IMR-90 (cell line): ENCODE measurements around the gene ALX4. TPM values are rescaled to one million over a fixed set of nuclear protein-coding genes. Genes with fewer than 3 reads are reported as not detected.

Experiments used
- ATAC-seq: fragments of 200-7000 bp; cut with Tn5 transposase; 2 replicates; pipeline ENCODE4 v1.9.1; 2020; ENCODE audit warnings: low read depth, mild to moderate bottlenecking, moderate library complexity
- BruUV-seq: library from RNA; stranded (reverse); fragments of 400-500 nt; replicated peaks from 2 replicates; lab custom pipeline; 2021; lab: Mats Ljungman, UMichigan
- CTCF ChIA-PET: fragments of 300-600 bp; formaldehyde crosslinking; extraction: SDS; loops from one replicate; lab custom pipeline; 2021; ENCODE audit warnings: antibody characterized with exemption; lab: Yijun Ruan, JAX
- POLR2A ChIA-PET: fragments of 300-600 bp; sonication (Branson Sonifier 250); formaldehyde crosslinking; loops from one replicate; lab custom pipeline; 2022; ENCODE audit warnings: antibody characterized with exemption; ENCODE audit not compliant: unreplicated experiment; lab: Charles Lee
- DNase-seq: peaks from one replicate; pipeline ENCODE4 v3.0.0; 2013
- H2AFZ ChIP-seq: replicated peaks from 2 replicates; pipeline ENCODE3; 2013; ENCODE audit warnings: low read length, mild to moderate bottlenecking; ENCODE audit not compliant: poor library complexity
- H2AK5ac ChIP-seq: 2 replicates; pipeline ENCODE4 v1.6.1; 2013; ENCODE audit warnings: low read depth, low read length, inconsistent platforms
- H2AK9ac ChIP-seq: replicated peaks from 2 replicates; pipeline ENCODE3; 2013; ENCODE audit warnings: mild to moderate bottlenecking, low read depth, low read length, moderate library complexity; ENCODE audit not compliant: poor library complexity
- H2BK120ac ChIP-seq: 2 replicates; pipeline ENCODE4 v1.6.1; 2013; ENCODE audit warnings: low read depth, low read length, inconsistent platforms
- H2BK15ac ChIP-seq: 3 replicates; pipeline ENCODE4 v1.6.1; 2013; ENCODE audit warnings: low read depth, low read length, inconsistent platforms
- H2BK20ac ChIP-seq: 2 replicates; pipeline ENCODE4 v1.6.1; 2013; ENCODE audit warnings: low read depth, mild to moderate bottlenecking, inconsistent platforms, low read length, moderate library complexity
- H2BK5ac ChIP-seq: 2 replicates; pipeline ENCODE4 v1.6.1; 2013; ENCODE audit warnings: mild to moderate bottlenecking, low read depth, low read length, inconsistent platforms; ENCODE audit not compliant: poor library complexity, severe bottlenecking
- H3K14ac ChIP-seq: replicated peaks from 2 replicates; pipeline ENCODE4 v1.6.1; 2013; ENCODE audit warnings: low read depth, low read length, inconsistent platforms
- H3K18ac ChIP-seq: 2 replicates; pipeline ENCODE4 v1.6.1; 2013; ENCODE audit warnings: low read depth, low read length, control low read depth
- H3K23ac ChIP-seq: 2 replicates; pipeline ENCODE4 v1.6.1; 2013; ENCODE audit warnings: low read depth, low read length, inconsistent platforms
- H3K27ac ChIP-seq: 2 replicates; pipeline ENCODE4 v1.5.1; 2013; ENCODE audit warnings: mild to moderate bottlenecking, control low read depth, low read length; ENCODE audit not compliant: insufficient read depth
- H3K27me3 ChIP-seq: 2 replicates; pipeline ENCODE4 v1.6.1; 2013; ENCODE audit warnings: low read length; ENCODE audit not compliant: control insufficient read depth, insufficient read depth
- H3K36me3 ChIP-seq: 2 replicates; pipeline ENCODE4 v1.6.1; 2013; ENCODE audit warnings: low read length, mixed read lengths; ENCODE audit not compliant: control insufficient read depth, insufficient read depth
- H3K4ac ChIP-seq: 2 replicates; pipeline ENCODE4 v1.6.1; 2013; ENCODE audit warnings: low read depth, low read length, inconsistent platforms
- H3K4me1 ChIP-seq: 2 replicates; pipeline ENCODE4 v1.6.1; 2013; ENCODE audit warnings: low read length, mixed read lengths; ENCODE audit not compliant: control insufficient read depth, insufficient read depth
- H3K4me2 ChIP-seq: 2 replicates; pipeline ENCODE4 v1.6.1; 2013; ENCODE audit warnings: low read depth, mild to moderate bottlenecking, control low read depth, low read length, moderate library complexity
- H3K4me3 ChIP-seq: 2 replicates; pipeline ENCODE4 v1.5.1; 2013; ENCODE audit warnings: low read depth, mild to moderate bottlenecking, control low read depth, low read length, moderate library complexity; ENCODE audit not compliant: insufficient read depth
- H3K56ac ChIP-seq: 2 replicates; pipeline ENCODE4 v1.6.1; 2013; ENCODE audit warnings: low read length, inconsistent platforms; ENCODE audit not compliant: insufficient read depth; ENCODE audit errors: extremely low read depth
- H3K79me1 ChIP-seq, 2 experiments: 2 replicates each; pipeline ENCODE4 v1.6.1; 2013; ENCODE audit warnings: low read length in 2 of 2, inconsistent platforms in 1 of 2, low read depth in 1 of 2
- H3K9ac ChIP-seq: 2 replicates; pipeline ENCODE4 v1.6.1; 2013; ENCODE audit warnings: low read depth, low read length, control low read depth
- H3K9me1 ChIP-seq: 2 replicates; pipeline ENCODE4 v1.6.1; 2013; ENCODE audit warnings: low read length, inconsistent platforms; ENCODE audit not compliant: insufficient read depth
- H3K9me3 ChIP-seq: 2 replicates; pipeline ENCODE4 v1.6.1; 2013; ENCODE audit warnings: low read length; ENCODE audit not compliant: control insufficient read depth, insufficient read depth
- H4K20me1 ChIP-seq: 2 replicates; pipeline ENCODE4 v1.6.1; 2013; ENCODE audit warnings: low read length, inconsistent platforms; ENCODE audit not compliant: insufficient read depth
- H4K5ac ChIP-seq: 2 replicates; pipeline ENCODE4 v1.6.1; 2013; ENCODE audit warnings: mild to moderate bottlenecking, low read depth, low read length, control low read depth
- H4K8ac ChIP-seq, 2 experiments: 2 replicates each; pipeline ENCODE4 v1.6.1; 2013; ENCODE audit warnings: low read depth in 2 of 2, low read length in 2 of 2, control low read depth in 1 of 2, inconsistent platforms in 1 of 2
- H4K91ac ChIP-seq: 2 replicates; pipeline ENCODE4 v1.6.1; 2013; ENCODE audit warnings: low read depth, low read length, inconsistent platforms; ENCODE audit not compliant: insufficient read depth
- CEBPB ChIP-seq: IDR thresholded peaks from 2 replicates; pipeline ENCODE4 v1.6.1; 2012; ENCODE audit warnings: low read depth, low read length, improper control_type of control experiment
- MAZ ChIP-seq: IDR thresholded peaks from 2 replicates; pipeline ENCODE4 v1.6.1; 2012; ENCODE audit warnings: low read depth, mild to moderate bottlenecking, low read length, improper control_type of control experiment, moderate library complexity, borderline replicate concordance
- RCOR1 ChIP-seq: IDR thresholded peaks from 2 replicates; pipeline ENCODE4 v1.6.1; 2012; ENCODE audit warnings: mild to moderate bottlenecking, low read length, improper control_type of control experiment; ENCODE audit not compliant: insufficient replicate concordance
- WGBS, 2 experiments: methylation state at CpG; one replicate each; pipeline versions ENCODE4 v1.1.5 to v1.1.7; 2013; ENCODE audit warnings: missing lambda C conversion rate in 2 of 2; ENCODE audit not compliant: insufficient read length in 1 of 2; ENCODE audit errors: extremely low coverage in 2 of 2; 5-methylcytosine and 5-hydroxymethylcytosine counted together
- dilution Hi-C: fragments of 300-500 bp; cut with HindIII; formaldehyde crosslinking; loops from one replicate; pipeline ENCODE4 v1.14.3; 2018; ENCODE audit warnings: low sequenced_read_pairs; ENCODE audit not compliant: unreplicated experiment
- in situ Hi-C: fragments of 300-500 bp; cut with MboI; formaldehyde crosslinking; loops from 3 replicates; pipeline ENCODE4 v1.14.3; 2019; ENCODE audit warnings: low sequenced_read_pairs, inconsistent platforms, mixed read lengths
- intact Hi-C: fragments of 100-400 bp; cut with micrococcal nuclease; formaldehyde crosslinking; loops from 2 replicates; pipeline ENCODE4 v1.10.0; 2022
- polyA plus RNA-seq, 3 experiments: library from polyadenylated mRNA; depleted of rRNA; stranded (reverse); fragments of >200 nt; gene quantifications; 2 replicates each; pipeline ENCODE4 v1.2.3, GENCODE V29; 2012; ENCODE audit warnings: low replicate concordance in 1 of 3
- total RNA-seq: library from RNA; depleted of rRNA; stranded (reverse); fragments of >200 nt; gene quantifications from 2 replicates; pipeline ENCODE4 v1.2.3, GENCODE V29; 2012

ALX4 gene
- total and polyA plus RNA-seq, 2 of the 4 experiments (the other 2 are of a cell fraction): not detected

- no peaks in the 10 kb centered on the region for H3K9me3 ChIP-seq
- H4K91ac ChIP-seq: no peak overlapping the region
- H4K8ac ChIP-seq: no peak overlapping the region
- DNase-seq (no peak), ATAC-seq (no peak)
- H4K20me1 ChIP-seq: no peaks in the 10 kb centered on the region
- no peak overlapping the region for H2BK120ac ChIP-seq
- H3K79me1 ChIP-seq: no peaks in the 10 kb centered on the region
- H3K18ac ChIP-seq: no peak overlapping the region
- H3K56ac ChIP-seq: no peak overlapping the region
- no peak overlapping the region for H2BK15ac ChIP-seq
- H2AFZ ChIP-seq: peak overlapping the region; percentile 15
- dilution Hi-C loops (no loop called here), in situ Hi-C loops (no loop called here), intact Hi-C loops (no loop called here)
- no peaks in the 10 kb centered on the region for H3K36me3 ChIP-seq
- H3K9me1 ChIP-seq: no peaks in the 10 kb centered on the region
- no peak overlapping the region for H3K14ac ChIP-seq
- no peaks in the 10 kb centered on the region for H3K4me1 ChIP-seq
- CTCF ChIA-PET: interaction anchor here (0.6 to 0.7 kb wide), 2 partner anchors 70 to 248 kb away, joined by 3 to 7 read pairs; no protein-coding TSS in a partner anchor
- H3K27me3 ChIP-seq: peaks cover 29% of the 10 kb centered on the region
- H3K4me2 ChIP-seq: no peak overlapping the region
- WGBS, 2 experiments: 62% methylated on average over 12 of the region's 18 CpGs; no CpG with 5 or more reads in 1 of the 2 experiments
- H2AK5ac ChIP-seq: no peak overlapping the region
- no peak overlapping the region for H2AK9ac ChIP-seq
- no peak overlapping the region for H3K23ac ChIP-seq
- POLR2A ChIA-PET: no interaction called here
- no peak overlapping the region for H3K27ac ChIP-seq
- BruUV-seq: no TSS peak
- H3K4ac ChIP-seq: no peak overlapping the region
- H3K4me3 ChIP-seq: no peak overlapping the region
- H2BK20ac ChIP-seq: no peak overlapping the region
- H3K9ac ChIP-seq: no peak overlapping the region
- no peak for TF ChIP-seq CEBPB
- no peak for TF ChIP-seq RCOR1
- TF ChIP-seq MAZ: no peak
- H4K5ac ChIP-seq: no peak overlapping the region
- no peak overlapping the region for H2BK5ac ChIP-seq
These were observed 32.5 kb downstream of the ALX4 start for GRCh38 chr11:44277196-44278090.
